Endodermal cell (in vitro differentiated cells): ENCODE measurements around the gene GSS. TPM values are rescaled to one million over a fixed set of nuclear protein-coding genes. Genes with fewer than 3 reads are reported as not detected.

ENCODE experiments used
- DNase-seq: peaks from one replicate; pipeline ENCODE4 v3.0.0-alpha.2; 2017
- H3K27ac ChIP-seq: 2 replicates; pipeline ENCODE4 v1.5.1; 2013; ENCODE audit warnings: mild to moderate bottlenecking, low read depth, low read length, moderate library complexity
- H3K27me3 ChIP-seq: 2 replicates; pipeline ENCODE4 v1.6.1; 2013; ENCODE audit warnings: mild to moderate bottlenecking, low read length, moderate library complexity; ENCODE audit not compliant: insufficient read depth, control insufficient read depth, poor library complexity, severe bottlenecking
- H3K36me3 ChIP-seq: 2 replicates; pipeline ENCODE4 v1.7.0; 2013; ENCODE audit warnings: mild to moderate bottlenecking, low read length, moderate library complexity; ENCODE audit not compliant: control insufficient read depth, insufficient read depth
- H3K4me1 ChIP-seq: one replicate; pipeline ENCODE4 v1.7.0; 2013; ENCODE audit warnings: low read length; ENCODE audit not compliant: control insufficient read depth, insufficient read depth
- H3K4me3 ChIP-seq: 2 replicates; pipeline ENCODE4 v1.5.1; 2013; ENCODE audit warnings: mild to moderate bottlenecking, low read length, moderate library complexity
- H3K9ac ChIP-seq: 2 replicates; pipeline ENCODE4 v1.6.1; 2013; ENCODE audit warnings: mild to moderate bottlenecking, low read length, moderate library complexity; ENCODE audit not compliant: poor library complexity, severe bottlenecking; ENCODE audit errors: extremely low read depth
- H3K9me3 ChIP-seq: 2 replicates; pipeline ENCODE4 v1.6.1; 2013; ENCODE audit warnings: mild to moderate bottlenecking, low read length, moderate library complexity; ENCODE audit not compliant: control insufficient read depth
- H3K27ac Mint-ChIP-seq: 2 replicates; pipeline ENCODE4 v1.8.0; 2020; ENCODE audit warnings: mixed read lengths
- H3K27me3 Mint-ChIP-seq: 2 replicates; pipeline ENCODE4 v1.8.0; 2021; ENCODE audit warnings: mild to moderate bottlenecking, mixed read lengths; ENCODE audit not compliant: insufficient read depth
- H3K36me3 Mint-ChIP-seq: 2 replicates; pipeline ENCODE4 v1.8.0; 2020; ENCODE audit warnings: low read depth, mixed read lengths
- H3K4me1 Mint-ChIP-seq: 2 replicates; pipeline ENCODE4 v1.8.0; 2020; ENCODE audit warnings: mixed read lengths
- H3K4me3 Mint-ChIP-seq: 2 replicates; pipeline ENCODE4 v1.8.0; 2020; ENCODE audit warnings: mild to moderate bottlenecking, moderate library complexity, mixed read lengths
- H3K9me3 Mint-ChIP-seq: 2 replicates; pipeline ENCODE4 v1.8.0; 2020; ENCODE audit warnings: mild to moderate bottlenecking, mixed read lengths
- CTCF ChIP-seq: fragments of 200-600 bp; sonication (generic); conservative IDR thresholded peaks from 2 replicates; pipeline ENCODE4 v1.5.0; 2021; ENCODE audit warnings: antibody characterized with exemption, mild to moderate bottlenecking
- WGBS, 2 experiments: methylation state at CpG; one replicate each; pipeline versions ENCODE4 v1.1.5 to v1.1.7; 2013; ENCODE audit warnings: missing lambda C conversion rate in 2 of 2, mixed read lengths in 1 of 2; ENCODE audit not compliant: insufficient coverage in 1 of 2, insufficient read length in 1 of 2; 5-methylcytosine and 5-hydroxymethylcytosine counted together
- total RNA-seq, 2 donors: library from RNA; stranded (reverse); fragmentation: NEBNext Ultra II Directional in 1 of 2; extraction: Animal tissue kit (Norgen Biotek cat#: 25700) in 1 of 2; gene quantifications; 2 replicates in 1 of 2; 3 replicates in 1 of 2; pipeline ENCODE4 v1.2.1, GENCODE V29; 2021

Gene GSS
- total RNA-seq, 2 donors from 2014 or later, result 60.8 to 71.3 TPM

DNA sequence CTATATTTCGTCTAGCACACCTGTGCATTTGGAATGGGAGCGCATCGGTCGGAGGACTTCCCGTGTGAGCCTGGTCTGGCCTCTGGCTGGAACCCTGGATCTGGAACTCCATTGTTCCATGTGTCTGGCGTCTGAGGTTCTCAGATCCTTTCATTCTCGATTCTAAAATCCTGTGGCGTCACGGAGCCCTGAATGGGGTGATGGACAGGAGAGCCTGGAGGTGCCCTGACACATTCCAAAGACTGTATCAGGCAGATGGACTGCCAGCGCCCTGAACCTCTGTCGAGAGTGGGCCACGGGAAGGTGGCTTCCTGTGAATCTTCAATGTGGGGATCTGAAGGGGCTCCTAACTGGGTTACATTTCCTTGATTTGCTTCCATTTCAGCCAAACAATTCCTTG, 20.7 kb upstream of the GSS start:
- Histone ChIP-seq H3K9ac (no peak overlapping the region), H3K36me3 (no peaks in the 10 kb centered on the region), H3K27me3 (no peaks in the 10 kb centered on the region), H3K27ac (no peak overlapping the region), H3K9me3 (no peaks in the 10 kb centered on the region), H3K4me3 (no peak overlapping the region), H3K4me1 (peaks cover 11% of the 10 kb centered on the region)
- 94 to 95% methylated on average over 11 to 12 of the region's 12 CpGs for WGBS, 2 experiments
- Mint-ChIP-seq H3K4me3 (no peak overlapping the region), H3K4me1 (peaks cover 25% of the 10 kb centered on the region), H3K9me3 (no peaks in the 10 kb centered on the region), H3K36me3 (no peaks in the 10 kb centered on the region), H3K27me3 (peaks cover 44% of the 10 kb centered on the region), H3K27ac (no peak overlapping the region)
- DNase-seq, result no peak
- no peak for TF ChIP-seq CTCF

GRCh38 chr20:34974246-34974645, 18.6 kb upstream of the GSS start:
- H3K9me3 Mint-ChIP-seq, result no peaks in the 10 kb centered on the region
- no peak overlapping the region for H3K4me3 Mint-ChIP-seq
- peak overlapping the region; percentile 8 for H3K27ac Mint-ChIP-seq
- H3K36me3 Mint-ChIP-seq, result no peaks in the 10 kb centered on the region
- Histone ChIP-seq H3K27ac (no peak overlapping the region), H3K4me1 (peaks cover 14% of the 10 kb centered on the region), H3K9ac (no peak overlapping the region), H3K36me3 (no peaks in the 10 kb centered on the region), H3K27me3 (no peaks in the 10 kb centered on the region), H3K4me3 (no peak overlapping the region), H3K9me3 (no peaks in the 10 kb centered on the region)
- 45 to 66% methylated on average over 2 to 4 of the region's 4 CpGs for WGBS, 2 experiments
- peaks cover 44% of the 10 kb centered on the region for H3K27me3 Mint-ChIP-seq
- peak; percentile 64 for DNase-seq
- no peak for TF ChIP-seq CTCF
- H3K4me1 Mint-ChIP-seq, result peaks cover 31% of the 10 kb centered on the region

- H3K9me3 Mint-ChIP-seq, result no peaks in the 10 kb centered on the region
- H3K36me3 Mint-ChIP-seq, result no peaks in the 10 kb centered on the region
- no peak for TF ChIP-seq CTCF
- H3K27ac Mint-ChIP-seq, result no peak overlapping the region
- peaks cover 33% of the 10 kb centered on the region for H3K27me3 Mint-ChIP-seq
- Histone ChIP-seq H3K9me3 (no peaks in the 10 kb centered on the region), H3K36me3 (no peaks in the 10 kb centered on the region), H3K4me3 (no peak overlapping the region), H3K27ac (no peak overlapping the region), H3K4me1 (peaks cover 6% of the 10 kb centered on the region), H3K9ac (no peak overlapping the region), H3K27me3 (no peaks in the 10 kb centered on the region)
- 93 to 95% methylated on average over 7 to 10 of the region's 10 CpGs for WGBS, 2 experiments
- no peak for DNase-seq
- no peak overlapping the region for H3K4me3 Mint-ChIP-seq
- H3K4me1 Mint-ChIP-seq, result peaks cover 22% of the 10 kb centered on the region
These were observed 16.1 kb upstream of the GSS start for GRCh38 chr20:34971561-34972235.
